ENCODE measurements around the gene GIMAP2.
"Not testable (repeated sequence)": the region's sequence is repeated elsewhere in the genome, so short reads cannot be mapped to it uniquely, and the experiment has no call there.

Gene GIMAP2

GRCh38 chr7:150685219-150686029 is at the start of gene GIMAP2:
Gene GIMAP2, plus strand, starts transcription at chr7:150685706. Its CDS starts 1,354 bp downstream, at chr7:150687060.
- peak; percentile 82 to 89 for ATAC-seq

GRCh38 chr7:150641854-150642253 is 43.7 kb upstream of the GIMAP2 start:
- ATAC-seq, result no peak

GRCh38 chr7:150642926-150643325 is 42.6 kb upstream of the GIMAP2 start:
- ATAC-seq, result no peak

GRCh38 chr7:150645259-150646020 is 40.1 kb upstream of the GIMAP2 start:
- peak in 1 of 2 donors; percentile 27 for ATAC-seq

- ATAC-seq, result no peak
These were observed 37.0 kb upstream of the GIMAP2 start for GRCh38 chr7:150648353-150649079.

GRCh38 chr7:150649080-150649385 is 36.5 kb upstream of the GIMAP2 start:
- ATAC-seq, result no peak

- ATAC-seq, result no peak
These were observed 30.8 kb upstream of the GIMAP2 start for GRCh38 chr7:150654692-150655091.

GRCh38 chr7:150656047-150656446 is 29.5 kb upstream of the GIMAP2 start:
- ATAC-seq, result no peak

GRCh38 chr7:150657526-150657925 is 28.0 kb upstream of the GIMAP2 start:
- ATAC-seq, result no peak

- no peak for ATAC-seq
These were observed 24.4 kb upstream of the GIMAP2 start for GRCh38 chr7:150660939-150661613.

GRCh38 chr7:150662821-150663220 is 22.7 kb upstream of the GIMAP2 start:
- not testable (repeated sequence) for ATAC-seq

GRCh38 chr7:150663802-150664494 is 21.6 kb upstream of the GIMAP2 start:
- peak in 1 of 2 donors; percentile 11 for ATAC-seq

GRCh38 chr7:150665089-150665748 is 20.3 kb upstream of the GIMAP2 start:
- ATAC-seq, result peak; percentile 57 to 61

GRCh38 chr7:150665896-150666295 is 19.6 kb upstream of the GIMAP2 start:
- ATAC-seq, result peak in 1 of 2 donors; percentile 6

- ATAC-seq, result no peak
These were observed 19.1 kb upstream of the GIMAP2 start for GRCh38 chr7:150666412-150666811.

GRCh38 chr7:150668472-150668911 is 17.0 kb upstream of the GIMAP2 start:
- ATAC-seq, result peak; percentile 81 to 84

GRCh38 chr7:150668977-150669376 is 16.5 kb upstream of the GIMAP2 start:
- ATAC-seq, result no peak

- ATAC-seq, result not testable (repeated sequence)
These were observed 13.5 kb upstream of the GIMAP2 start for GRCh38 chr7:150671798-150672585.

- no peak for ATAC-seq
These were observed 9.8 kb upstream of the GIMAP2 start for GRCh38 chr7:150675714-150676113.

GRCh38 chr7:150676276-150676675 is 9.2 kb upstream of the GIMAP2 start:
- not testable (repeated sequence) for ATAC-seq

GRCh38 chr7:150676854-150677253 is 8.7 kb upstream of the GIMAP2 start:
- peak in 1 of 2 donors; percentile 27 for ATAC-seq

Data from activated CD4-positive, CD25-positive, alpha-beta regulatory T cell treated with anti-CD3 and anti-CD28 coated beads, Interleukin-2, amount 50 U/mL, for 24 hours (primary cell).